Rectal smooth muscle tissue (tissue), 1 donor: ENCODE measurements around the gene ADCK1.
"Not testable (repeated sequence)": the region's sequence is repeated elsewhere in the genome, so short reads cannot be mapped to it uniquely, and the experiment has no call there.

Source experiments
- H3K27ac ChIP-seq: one replicate; pipeline ENCODE4 v1.7.0; 2013; ENCODE audit warnings: low read depth, low read length, inconsistent platforms
- H3K27me3 ChIP-seq: one replicate; pipeline ENCODE4 v1.7.0; 2013; ENCODE audit warnings: low read length; ENCODE audit not compliant: control insufficient read depth, insufficient read depth
- H3K36me3 ChIP-seq: one replicate; pipeline ENCODE4 v1.7.0; 2013; ENCODE audit warnings: low read length; ENCODE audit not compliant: control insufficient read depth, insufficient read depth
- H3K4me1 ChIP-seq: one replicate; pipeline ENCODE4 v1.7.0; 2013; ENCODE audit warnings: low read length; ENCODE audit not compliant: control insufficient read depth, insufficient read depth
- H3K4me3 ChIP-seq: one replicate; pipeline ENCODE4 v1.7.0; 2013; ENCODE audit warnings: low read length
- H3K9ac ChIP-seq: one replicate; pipeline ENCODE4 v1.7.0; 2013; ENCODE audit warnings: low read length

ADCK1 gene

GRCh38 chr14:77790566-77791224, 9.2 kb upstream of the ADCK1 start:
- Histone ChIP-seq H3K4me1 (no peaks in the 10 kb centered on the region), H3K4me3 (no peak overlapping the region), H3K9ac (no peak overlapping the region), H3K27ac (no peak overlapping the region), H3K36me3 (no peaks in the 10 kb centered on the region), H3K27me3 (no peaks in the 10 kb centered on the region)

- Histone ChIP-seq H3K27me3 (no peaks in the 10 kb centered on the region), H3K9ac (no peak overlapping the region), H3K4me3 (no peak overlapping the region), H3K27ac (no peak overlapping the region), H3K36me3 (no peaks in the 10 kb centered on the region), H3K4me1 (no peaks in the 10 kb centered on the region)
These were observed 8.7 kb upstream of the ADCK1 start for GRCh38 chr14:77791225-77791600.

GRCh38 chr14:77793255-77793654, 6.7 kb upstream of the ADCK1 start:
- not testable (repeated sequence) for H3K27me3 ChIP-seq, H3K27ac ChIP-seq, H3K4me1 ChIP-seq, H3K4me3 ChIP-seq, H3K36me3 ChIP-seq, H3K9ac ChIP-seq

- Histone ChIP-seq H3K4me1 (no peaks in the 10 kb centered on the region), H3K4me3 (no peak overlapping the region), H3K27me3 (no peaks in the 10 kb centered on the region), H3K36me3 (no peaks in the 10 kb centered on the region), H3K9ac (no peak overlapping the region), H3K27ac (no peak overlapping the region)
These were observed 5.6 kb upstream of the ADCK1 start for GRCh38 chr14:77794357-77794756.

GRCh38 chr14:77799456-77799855, 453 bp upstream of the ADCK1 start:
- not testable (repeated sequence) for H3K4me1 ChIP-seq, H3K36me3 ChIP-seq, H3K27me3 ChIP-seq
- peak overlapping the region; percentile 59 for H3K9ac ChIP-seq
- peak overlapping the region; percentile 91 for H3K4me3 ChIP-seq
- peak overlapping the region; percentile 74 for H3K27ac ChIP-seq

GRCh38 chr14:77800814-77801213, 905 bp downstream of the ADCK1 start:
- Histone ChIP-seq H3K9ac (no peak overlapping the region), H3K4me3 (peak overlapping the region; percentile 91), H3K36me3 (no peaks in the 10 kb centered on the region), H3K27ac (peak overlapping the region; percentile 74), H3K4me1 (no peaks in the 10 kb centered on the region), H3K27me3 (no peaks in the 10 kb centered on the region)

- Histone ChIP-seq H3K27ac (no peak overlapping the region), H3K36me3 (no peaks in the 10 kb centered on the region), H3K4me3 (no peak overlapping the region), H3K4me1 (no peaks in the 10 kb centered on the region), H3K9ac (no peak overlapping the region), H3K27me3 (no peaks in the 10 kb centered on the region)
These were observed 4.7 kb downstream of the ADCK1 start for GRCh38 chr14:77804592-77804991.

GRCh38 chr14:77805706-77806105, 5.8 kb downstream of the ADCK1 start:
- H3K27me3 ChIP-seq, result no peaks in the 10 kb centered on the region
- H3K4me1 ChIP-seq, result no peaks in the 10 kb centered on the region
- no peaks in the 10 kb centered on the region for H3K36me3 ChIP-seq
- no peak overlapping the region for H3K27ac ChIP-seq
- no peak overlapping the region for H3K9ac ChIP-seq
- H3K4me3 ChIP-seq, result no peak overlapping the region

- Histone ChIP-seq H3K4me3 (no peak overlapping the region), H3K9ac (no peak overlapping the region), H3K4me1 (no peaks in the 10 kb centered on the region), H3K27ac (no peak overlapping the region), H3K36me3 (no peaks in the 10 kb centered on the region), H3K27me3 (no peaks in the 10 kb centered on the region)
These were observed 8.3 kb downstream of the ADCK1 start for GRCh38 chr14:77808250-77808649.

- H3K27ac ChIP-seq, result no peak overlapping the region
These were observed 9.1 kb downstream of the ADCK1 start for GRCh38 chr14:77809011-77809410.

GRCh38 chr14:77812028-77812427, 12.1 kb downstream of the ADCK1 start:
- H3K27ac ChIP-seq, result no peak overlapping the region
- no peak overlapping the region for H3K4me3 ChIP-seq
- no peaks in the 10 kb centered on the region for H3K36me3 ChIP-seq
- H3K9ac ChIP-seq, result no peak overlapping the region
- no peaks in the 10 kb centered on the region for H3K4me1 ChIP-seq
- H3K27me3 ChIP-seq, result no peaks in the 10 kb centered on the region

More at GRCh38 chr14:77809011-77809410, 9.1 kb downstream of the ADCK1 start:
- H3K4me3 ChIP-seq, result no peak overlapping the region
- H3K4me1 ChIP-seq, result no peaks in the 10 kb centered on the region
- H3K36me3 ChIP-seq, result no peaks in the 10 kb centered on the region
- H3K27me3 ChIP-seq, result no peaks in the 10 kb centered on the region
- H3K9ac ChIP-seq, result no peak overlapping the region

- H3K4me3 ChIP-seq, H3K27me3 ChIP-seq, H3K4me1 ChIP-seq, H3K27ac ChIP-seq, H3K9ac ChIP-seq, H3K36me3 ChIP-seq: not testable (repeated sequence)
These were observed 12.8 kb downstream of the ADCK1 start for GRCh38 chr14:77812682-77813081.

- no peak overlapping the region for H3K27ac ChIP-seq
- H3K9ac ChIP-seq, result no peak overlapping the region
- peaks cover 11% of the 10 kb centered on the region for H3K36me3 ChIP-seq
- H3K4me3 ChIP-seq, result no peak overlapping the region
- no peaks in the 10 kb centered on the region for H3K4me1 ChIP-seq
- no peaks in the 10 kb centered on the region for H3K27me3 ChIP-seq
These were observed 22.4 kb downstream of the ADCK1 start for GRCh38 chr14:77822307-77822706.
